Astrocyte of the hippocampus (primary cell): ENCODE measurements around the gene ATP5PO.

Experiments used
- DNase-seq: peaks from one replicate; pipeline ENCODE4 v3.0.0; 2011; ENCODE audit warnings: low read depth, low spot score

ATP5PO gene, protein sequence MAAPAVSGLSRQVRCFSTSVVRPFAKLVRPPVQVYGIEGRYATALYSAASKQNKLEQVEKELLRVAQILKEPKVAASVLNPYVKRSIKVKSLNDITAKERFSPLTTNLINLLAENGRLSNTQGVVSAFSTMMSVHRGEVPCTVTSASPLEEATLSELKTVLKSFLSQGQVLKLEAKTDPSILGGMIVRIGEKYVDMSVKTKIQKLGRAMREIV

DNA sequence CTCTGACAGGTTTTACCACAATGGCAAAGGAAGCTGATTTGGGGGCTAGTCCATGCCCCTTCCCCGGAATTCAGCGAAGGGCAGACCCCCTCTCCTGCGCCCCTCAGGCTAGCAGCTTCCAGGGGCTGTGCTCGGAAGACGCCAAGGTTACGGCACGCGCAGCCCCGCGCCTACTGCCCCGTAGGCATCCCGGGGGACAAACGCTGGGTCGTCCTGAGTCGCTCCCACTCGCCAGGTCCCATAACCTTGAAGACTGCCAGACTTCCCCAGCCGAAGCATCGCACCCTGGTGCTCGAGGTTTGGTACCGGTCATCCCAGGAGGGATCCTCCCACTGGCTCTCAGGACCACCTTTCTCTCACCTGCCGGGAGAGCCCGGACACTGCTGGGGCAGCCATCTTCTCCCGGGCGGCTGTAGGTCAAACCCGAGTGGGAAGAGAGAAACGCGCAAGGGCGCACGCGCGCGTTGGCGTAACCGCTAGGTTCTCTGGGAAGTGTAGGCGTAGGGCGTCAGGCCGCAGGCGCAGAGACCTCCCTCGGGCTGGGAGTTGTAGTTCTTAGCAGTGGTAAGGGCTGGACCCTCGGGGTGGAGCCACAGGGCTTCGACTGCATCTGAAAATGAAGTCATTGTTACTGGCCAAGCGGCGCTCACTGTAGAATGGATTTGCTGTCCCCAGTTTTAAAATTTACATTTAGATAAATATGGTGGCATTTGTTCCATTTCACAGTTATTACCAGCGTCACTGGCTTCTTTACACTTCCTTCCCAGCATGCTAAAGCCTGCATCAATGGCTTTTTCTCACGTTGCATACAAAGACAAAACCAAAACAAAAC is at the start of gene ATP5PO:
TSS of gene ATP5PO (minus strand) at position 437 of the 832 bp plus-strand sequence. CDS start at position 396, 41 bp downstream.
- peak; percentile 99 for DNase-seq

DNA sequence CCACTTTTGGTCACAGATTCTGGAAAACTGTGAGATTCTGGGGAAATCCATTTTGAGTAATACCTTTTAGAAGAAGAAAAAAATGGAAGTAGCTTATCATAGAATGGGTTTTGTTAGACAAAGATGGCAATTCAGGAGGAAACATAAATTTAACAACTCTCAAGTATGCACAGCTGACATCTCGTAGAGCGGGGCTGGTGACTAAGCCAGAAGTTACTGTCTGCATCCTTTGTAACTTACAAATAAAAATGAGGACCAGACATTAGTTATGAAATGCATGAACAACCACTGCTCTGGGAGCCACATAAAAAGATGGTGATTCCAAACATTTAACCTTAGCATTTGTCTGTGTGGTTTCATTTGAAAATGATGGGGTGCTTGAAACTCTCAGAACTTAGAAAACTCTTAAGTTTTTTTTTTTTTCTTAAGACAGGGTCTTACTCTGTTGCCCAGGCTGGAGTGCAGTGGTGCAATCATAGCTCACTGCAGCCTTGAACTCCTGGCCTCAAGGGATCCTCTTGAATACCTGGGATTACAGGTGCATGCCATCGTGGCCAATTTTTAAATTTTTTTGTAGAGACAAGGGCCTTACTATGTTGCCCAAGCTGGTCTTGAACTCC is 49.2 kb upstream of the ATP5PO start:
- no peak for DNase-seq

DNA sequence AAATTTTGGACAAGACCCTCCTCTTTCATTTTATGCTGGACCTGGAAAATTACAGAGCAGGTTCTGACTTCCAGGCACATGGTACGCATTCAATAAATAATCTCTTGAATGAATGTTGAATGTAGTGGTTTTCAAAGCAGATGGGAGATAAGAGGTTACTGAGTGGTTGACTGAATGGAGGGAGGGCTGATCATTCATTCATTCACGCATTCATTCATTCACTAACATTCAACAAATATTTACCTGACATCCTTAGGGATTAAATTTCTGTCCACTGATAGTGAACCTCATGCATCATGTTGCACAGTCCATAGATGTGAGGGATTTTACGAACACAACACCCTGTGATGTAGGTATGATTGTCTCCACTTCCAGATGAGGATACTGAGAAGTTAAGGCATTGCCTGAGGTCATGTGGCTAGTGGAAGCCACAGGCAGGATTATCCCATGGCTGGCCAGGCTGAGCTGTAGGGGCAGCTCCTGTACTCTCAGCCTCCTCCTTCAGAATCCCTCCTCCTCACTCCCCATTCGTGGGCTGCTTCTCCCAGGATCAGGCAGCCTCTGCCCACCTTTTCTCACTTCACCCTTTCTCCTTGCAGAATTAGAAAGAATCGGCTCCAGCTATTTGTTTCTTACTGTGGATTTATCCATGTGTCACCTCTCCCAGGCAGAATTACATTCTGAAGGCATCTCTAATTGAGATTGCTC is 48.4 kb upstream of the ATP5PO start:
- no peak for DNase-seq

DNA sequence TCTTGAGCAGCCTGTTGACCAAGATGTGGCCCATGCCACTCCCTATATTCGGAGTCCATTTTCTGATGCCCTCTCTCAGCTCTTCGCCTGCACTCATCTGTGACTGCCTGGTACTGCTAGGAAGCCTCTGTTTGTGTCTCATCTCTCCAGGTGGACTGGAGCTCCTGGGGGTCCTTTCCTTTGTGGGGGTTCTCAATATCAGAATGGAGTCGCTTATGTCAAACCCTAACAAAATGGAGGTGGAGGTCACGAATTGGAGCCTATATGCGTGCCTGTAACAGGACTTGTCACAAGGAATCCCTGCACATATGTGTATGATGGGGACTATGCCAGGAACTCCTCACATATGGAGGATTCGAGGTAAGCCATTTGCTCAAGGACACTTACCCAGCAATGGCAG is 46.7 kb upstream of the ATP5PO start:
- DNase-seq = no peak

DNA sequence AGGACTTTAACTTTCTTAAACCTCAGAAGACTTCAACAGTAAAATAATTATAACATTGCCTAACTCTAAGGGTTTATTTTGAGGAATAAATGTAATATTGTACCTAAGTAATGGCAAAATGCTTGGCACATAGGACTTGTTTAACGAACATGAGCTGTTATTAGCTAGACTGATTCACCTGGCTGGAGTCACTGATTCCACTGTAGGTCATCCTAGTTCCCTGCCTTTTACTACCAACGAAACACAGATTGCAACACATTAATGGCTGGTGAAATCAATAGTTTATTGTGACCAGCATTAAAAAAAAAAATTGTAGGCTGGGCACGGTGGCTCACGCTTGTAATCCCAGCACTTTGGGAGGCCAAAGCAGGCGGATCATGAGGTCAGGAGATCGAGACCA is 45.5 kb upstream of the ATP5PO start:
- DNase-seq = no peak

DNA sequence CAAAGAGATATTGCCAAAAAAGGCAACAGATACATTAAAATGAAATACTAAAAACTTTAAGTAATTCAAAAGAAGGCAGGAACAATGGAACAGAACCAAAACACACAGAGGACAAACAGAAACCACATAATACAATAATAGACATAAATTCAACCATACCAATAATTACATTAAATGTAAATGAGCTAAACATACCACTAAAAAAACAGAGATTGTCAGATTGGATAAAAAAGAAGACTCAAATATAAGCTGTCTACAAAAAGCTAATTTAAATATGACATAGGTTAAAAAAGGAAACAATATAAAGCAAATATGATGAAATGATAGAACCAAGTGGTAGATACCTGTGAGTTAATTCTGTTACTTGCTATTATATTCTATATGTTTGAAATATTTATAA is 44.1 kb upstream of the ATP5PO start:
- no peak for DNase-seq

DNA sequence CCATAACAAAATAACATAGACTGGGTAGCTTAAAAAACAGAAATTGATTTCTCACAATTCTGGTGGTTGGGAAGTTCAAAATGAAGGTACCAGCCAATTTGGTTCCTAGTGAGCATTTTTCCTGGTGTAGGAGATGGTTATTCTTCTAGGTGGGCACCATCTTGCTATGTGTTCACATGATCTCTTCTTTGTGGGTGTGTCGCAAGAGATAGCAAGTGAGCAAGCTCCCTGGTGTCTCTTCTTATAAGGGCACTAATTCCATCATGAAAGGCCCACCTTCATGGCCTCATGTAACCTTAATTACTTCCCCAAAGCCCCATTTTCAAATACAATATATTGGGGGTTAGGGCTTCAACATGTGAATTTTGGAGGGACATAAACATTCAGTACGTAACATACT is 38.8 kb upstream of the ATP5PO start:
- no peak for DNase-seq

DNA sequence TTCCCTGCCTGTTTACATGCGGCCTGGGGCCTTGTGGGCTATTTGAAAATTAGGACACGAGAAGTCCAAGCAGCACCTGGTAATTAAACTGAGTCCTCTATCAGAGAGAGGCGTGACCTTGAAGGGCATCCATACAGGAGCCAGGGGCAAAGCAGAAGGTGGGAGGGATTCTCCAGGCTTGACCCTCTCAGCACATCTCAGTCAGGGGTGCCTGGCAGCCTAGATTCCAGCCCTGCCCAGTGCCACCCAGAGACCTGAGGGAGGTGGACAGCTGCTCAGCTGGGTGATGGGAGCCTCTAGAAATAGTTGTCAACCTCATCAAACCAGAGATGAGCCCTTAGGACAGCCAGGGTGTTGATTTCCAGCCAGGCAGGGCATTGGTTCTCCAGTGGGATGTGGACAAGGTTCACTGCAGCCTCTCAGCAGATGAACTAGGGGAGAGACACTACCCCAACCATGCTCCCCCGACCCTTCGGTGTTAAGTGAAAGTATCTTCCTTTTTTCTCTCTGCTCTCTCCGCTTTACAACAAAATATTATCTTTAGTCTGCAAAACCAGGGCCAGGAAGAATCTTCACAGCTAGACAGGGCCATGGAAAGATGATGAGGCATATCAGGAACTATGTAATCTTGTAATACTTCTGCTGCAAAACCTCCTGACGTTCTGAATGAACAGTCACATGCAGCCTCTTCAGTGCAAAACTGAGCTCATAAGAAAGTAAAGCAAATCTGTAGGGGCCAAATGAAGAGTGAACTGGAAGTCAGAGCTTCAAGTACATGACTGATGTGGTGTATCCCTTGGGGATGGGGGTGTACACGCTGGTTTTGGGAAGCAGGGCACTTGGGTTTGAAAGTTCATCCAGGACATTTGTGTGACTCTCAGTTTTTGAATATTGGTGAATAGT is 35.9 kb upstream of the ATP5PO start:
- no peak for DNase-seq

DNA sequence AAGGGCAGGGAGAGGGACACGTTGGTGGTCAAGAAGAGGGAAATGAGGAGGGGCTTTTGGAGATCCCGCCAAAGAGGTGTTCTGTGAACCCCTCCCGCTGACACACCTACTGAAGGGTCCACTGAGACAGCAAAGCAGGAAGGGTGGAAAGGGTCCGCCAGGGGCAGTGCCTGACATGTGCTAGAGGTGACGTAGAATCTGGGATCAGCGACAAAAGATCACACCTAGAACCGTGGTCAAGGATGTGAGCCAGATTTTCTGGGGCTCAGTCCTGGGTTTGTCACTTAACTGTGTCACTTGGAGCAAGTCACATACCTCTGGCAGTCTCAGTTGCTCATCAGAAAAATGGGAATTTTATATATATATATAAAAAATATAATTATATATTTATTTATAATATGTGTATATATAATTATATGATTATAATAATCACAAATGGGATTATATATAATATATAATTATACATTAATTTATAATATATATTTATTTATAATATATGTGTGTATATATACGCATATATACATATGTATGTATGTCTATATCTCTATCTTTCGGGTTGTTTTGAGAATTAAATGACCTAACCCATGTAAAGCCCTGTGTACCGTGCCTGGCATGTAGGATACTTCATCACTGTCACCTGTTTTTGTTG is 35.0 kb upstream of the ATP5PO start:
- no peak for DNase-seq

DNA sequence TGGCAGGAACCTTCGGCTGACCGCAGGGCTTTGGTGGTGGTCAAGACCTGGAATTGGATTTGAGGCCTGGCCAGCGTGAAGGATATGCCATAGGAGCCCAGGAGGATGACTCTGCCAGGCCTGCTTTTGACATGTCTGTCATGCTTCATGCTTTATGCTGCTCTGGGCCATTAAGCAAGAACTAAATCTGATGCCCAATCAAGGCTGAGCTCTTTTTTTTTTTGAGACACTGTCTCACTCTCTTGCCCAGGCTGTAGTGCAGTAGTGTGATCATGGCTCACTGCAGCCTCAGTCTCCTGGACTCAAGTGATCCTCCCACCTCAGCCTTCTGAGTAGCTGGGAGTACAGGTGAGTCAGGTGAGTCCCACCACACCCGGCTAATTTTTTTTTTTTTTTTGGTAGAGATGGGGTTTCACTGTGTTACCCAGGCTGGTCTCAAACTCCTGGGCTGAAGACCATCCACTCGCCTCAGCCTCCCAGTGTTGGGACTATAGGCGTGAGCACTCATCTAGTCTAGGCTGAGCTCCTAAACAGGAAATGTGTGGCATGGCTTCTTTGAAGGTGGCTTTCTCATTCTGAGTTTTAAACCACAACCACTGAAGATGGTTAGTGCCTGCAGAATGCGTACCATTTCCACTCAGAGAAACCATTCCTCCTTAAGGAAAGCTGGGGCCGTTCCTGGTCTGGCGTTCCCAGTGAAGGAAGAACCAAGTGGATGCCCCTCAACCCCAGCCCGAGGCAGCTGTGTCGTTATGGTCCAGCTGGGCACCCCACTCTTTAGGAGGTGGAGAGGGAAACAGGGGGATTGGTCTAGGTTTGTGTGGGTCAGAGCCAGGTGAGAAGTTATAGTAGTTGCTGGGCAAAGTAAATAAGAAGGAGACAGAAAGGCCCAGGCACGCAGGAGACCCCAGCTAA is 34.2 kb upstream of the ATP5PO start:
- no peak for DNase-seq

DNA sequence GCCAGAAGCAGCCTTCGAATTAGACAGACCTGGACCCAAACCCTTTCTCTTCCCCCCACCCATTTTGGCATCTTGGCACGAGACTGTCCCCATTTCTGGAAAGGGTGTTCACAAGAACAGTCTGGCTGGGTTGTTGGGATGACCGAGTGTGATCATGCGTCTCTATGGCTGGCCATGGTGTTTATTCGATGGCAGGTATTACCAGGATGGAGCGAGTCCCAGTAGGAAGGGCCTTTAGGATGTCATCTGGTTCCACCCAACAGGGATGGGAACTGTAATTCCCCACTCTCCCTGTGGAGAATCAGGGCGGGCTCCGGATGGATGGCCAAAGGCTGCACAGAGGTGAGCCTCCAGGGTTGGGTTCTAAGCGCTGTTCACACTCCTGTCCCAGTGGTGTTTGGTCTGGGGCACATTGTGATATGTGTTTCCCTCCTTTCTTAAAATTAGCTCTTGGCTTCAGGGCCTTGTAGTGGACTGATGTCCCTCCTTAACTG is 33.4 kb upstream of the ATP5PO start:
- DNase-seq = no peak

DNA sequence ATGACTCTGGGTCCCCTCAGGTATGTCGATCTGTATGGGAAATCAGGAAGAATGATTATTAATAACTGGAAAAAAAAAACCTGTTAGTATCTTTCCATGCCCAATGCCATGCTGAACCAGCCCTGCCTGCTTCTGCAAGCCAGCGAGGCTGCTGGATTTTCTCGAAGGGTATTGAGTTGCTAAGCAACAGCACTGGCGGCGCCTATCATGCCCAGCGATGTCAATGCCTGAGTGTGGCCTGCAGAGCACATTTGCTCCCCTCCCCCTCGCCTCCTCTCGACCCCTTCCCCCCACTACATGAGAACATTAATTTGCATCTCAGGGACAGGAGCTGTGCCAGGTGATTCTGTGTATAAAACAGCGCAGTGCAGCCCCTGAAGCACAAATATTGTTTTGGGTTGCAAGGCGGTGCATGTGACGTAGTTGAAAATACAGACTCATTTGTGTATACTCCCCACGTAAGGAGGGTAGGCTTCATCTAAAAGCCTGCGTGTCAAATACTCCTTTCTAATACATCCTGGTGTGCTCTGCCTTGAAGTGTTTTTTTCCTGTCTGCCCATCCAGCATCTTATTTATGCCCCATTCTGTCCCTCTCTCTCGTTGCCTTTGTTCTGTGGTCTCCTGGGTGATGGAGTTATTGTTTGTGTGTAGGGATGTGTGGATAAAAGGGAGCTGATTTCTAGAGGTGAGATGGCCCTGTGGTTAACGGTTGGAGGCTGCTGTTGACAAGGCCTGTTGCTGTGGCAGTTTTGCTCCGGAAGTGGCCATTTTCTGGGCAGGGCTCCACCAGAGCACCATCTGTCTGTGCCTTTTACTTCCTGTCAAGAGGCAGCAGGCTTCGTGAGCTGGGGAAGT is 32.7 kb upstream of the ATP5PO start:
- DNase-seq = peak; percentile 62

DNA sequence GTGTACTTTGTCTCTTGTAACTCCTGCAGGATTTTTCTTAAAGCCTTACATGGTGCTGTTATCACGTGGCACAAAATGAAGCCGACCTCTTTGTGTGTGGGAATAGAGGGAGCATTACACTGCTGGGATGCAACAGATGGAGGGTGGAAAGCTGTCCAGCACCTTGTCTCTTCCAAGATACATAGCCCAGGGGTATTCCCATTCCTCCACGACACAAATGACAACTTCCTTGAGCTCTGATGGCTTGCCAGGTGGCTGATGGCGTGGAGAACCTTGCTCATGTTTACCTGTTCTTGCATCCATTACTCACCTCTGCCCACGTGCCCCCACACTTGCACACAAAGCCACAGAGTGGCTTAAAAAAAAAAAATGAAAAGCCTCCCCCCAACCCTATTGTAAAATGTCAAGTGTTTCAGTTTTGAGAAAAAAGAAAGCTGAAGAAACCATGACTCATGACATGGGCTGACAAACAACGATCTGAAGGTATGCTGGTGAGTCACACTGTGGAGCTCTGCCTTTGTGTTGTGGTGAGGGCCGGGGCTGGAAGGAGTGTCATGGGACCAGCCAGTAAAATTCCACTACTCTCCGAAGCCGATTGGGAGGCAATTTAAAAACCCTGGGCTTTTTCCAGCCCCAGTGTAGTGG is 32.0 kb upstream of the ATP5PO start:
- peak; percentile 97 for DNase-seq

DNA sequence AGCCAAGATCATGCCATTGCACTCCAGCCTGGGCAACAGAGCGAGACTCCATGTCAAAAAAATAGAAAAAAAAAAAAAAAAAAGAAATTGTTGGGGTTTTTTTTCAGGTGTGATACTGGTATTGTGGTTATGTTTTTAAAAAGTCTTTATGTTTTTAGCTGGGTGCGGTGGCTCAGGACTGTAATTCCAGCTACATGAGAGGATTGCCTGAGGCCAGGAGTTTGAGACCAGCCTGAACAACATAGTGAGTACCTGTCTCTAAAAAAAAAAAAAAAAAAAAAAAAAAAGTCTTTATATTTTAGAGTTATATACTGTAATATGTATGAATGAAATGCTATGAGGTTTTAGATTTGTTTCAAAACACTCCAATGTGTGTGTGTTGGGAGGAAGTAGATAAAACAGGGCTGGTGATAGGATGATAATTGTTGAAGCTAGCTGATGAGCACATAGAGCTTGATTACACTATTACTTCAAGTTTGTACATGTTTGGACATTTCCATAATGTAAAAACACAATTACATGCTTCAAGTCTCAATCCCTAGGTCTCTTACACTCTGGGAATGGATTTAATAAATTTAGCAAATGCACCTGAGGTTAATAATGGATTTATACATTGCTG is 30.2 kb upstream of the ATP5PO start:
- no peak for DNase-seq

DNA sequence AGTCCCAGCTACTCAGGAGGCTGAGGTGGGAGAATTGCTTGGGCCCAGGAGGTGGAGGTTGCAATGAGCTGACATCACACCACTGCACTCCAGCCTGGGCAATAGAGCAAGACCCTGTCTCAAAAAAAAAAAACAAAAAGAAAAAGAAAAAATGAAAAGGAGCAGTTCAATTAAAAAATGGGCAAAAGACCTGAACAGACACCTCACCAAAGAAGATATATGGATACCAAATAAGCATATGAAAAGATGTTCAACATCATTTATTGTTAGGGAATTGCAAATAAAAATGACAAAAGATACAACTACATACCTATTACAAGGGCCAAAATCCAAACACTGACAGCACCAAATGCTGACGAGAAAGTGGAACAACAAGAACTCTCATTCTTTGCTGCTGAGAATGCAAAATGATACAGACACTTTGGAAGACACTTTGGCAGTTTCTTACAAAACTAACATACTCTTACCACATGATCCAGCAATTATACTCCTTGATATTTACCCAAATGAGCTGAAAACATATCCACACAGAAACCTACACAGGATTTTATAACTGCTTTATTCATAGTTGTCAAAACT is 28.7 kb upstream of the ATP5PO start:
- DNase-seq = no peak

DNA sequence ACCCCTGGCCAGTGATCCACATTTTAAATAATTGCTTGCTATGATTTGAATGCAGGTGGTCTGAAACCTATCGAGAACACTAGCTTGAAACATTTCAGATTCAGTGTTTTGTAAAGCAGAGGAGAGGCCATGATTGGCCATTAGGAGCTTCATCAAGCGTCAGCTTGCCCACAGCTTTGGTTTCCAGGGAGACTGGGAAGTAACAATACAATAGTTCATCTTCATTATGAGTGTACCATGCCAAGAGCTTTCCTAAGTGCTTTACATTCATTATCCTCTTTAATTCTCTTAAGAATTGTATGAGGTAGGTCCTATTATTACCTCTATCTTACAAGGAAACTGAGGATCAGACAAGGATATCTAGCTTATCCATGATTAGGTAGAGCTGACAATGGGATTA is 27.7 kb upstream of the ATP5PO start:
- no peak for DNase-seq

DNA sequence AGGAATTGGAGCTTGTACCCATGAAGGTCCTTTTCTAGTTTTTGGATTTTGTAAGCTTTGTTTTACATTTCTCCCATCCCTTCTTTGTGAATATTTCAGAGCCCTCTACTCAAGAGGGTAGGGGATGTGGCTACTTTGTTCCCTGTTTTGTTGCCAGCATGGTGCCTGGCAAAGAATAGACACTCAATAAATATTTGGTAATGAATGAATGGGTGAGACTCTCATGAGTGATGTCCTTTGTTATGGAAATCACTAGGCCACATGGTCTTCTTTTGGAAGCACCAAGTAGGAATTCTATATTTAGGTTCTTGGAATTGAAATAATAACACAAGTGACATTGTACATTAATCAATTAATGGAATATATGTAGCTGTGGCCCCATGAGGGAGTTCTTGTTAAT is 26.8 kb upstream of the ATP5PO start:
- no peak for DNase-seq
